WTC11 (cell line): ENCODE results near the gene HAUS8.

Source experiments
- CBFB ChIP-seq: sonication (generic); formaldehyde crosslinking; IDR thresholded peaks from 2 replicates; pipeline ENCODE4 v1.8.1; 2022; ENCODE audit warnings: mild to moderate bottlenecking, low read depth, missing genetic modification reagents
- IRF2 ChIP-seq: sonication (generic); formaldehyde crosslinking; IDR thresholded peaks from 2 replicates; pipeline ENCODE4 v1.8.0; 2022; ENCODE audit warnings: low read depth, missing genetic modification reagents, borderline replicate concordance
- JUN ChIP-seq: sonication (generic); formaldehyde crosslinking; IDR thresholded peaks from 2 replicates; pipeline ENCODE4 v1.8.0; 2023; ENCODE audit warnings: mild to moderate bottlenecking, missing genetic modification reagents
- KAT7 ChIP-seq: sonication (generic); formaldehyde crosslinking; IDR thresholded peaks from 2 replicates; pipeline ENCODE4 v1.8.1; 2023; ENCODE audit warnings: missing genetic modification reagents, mild to moderate bottlenecking, borderline replicate concordance
- SMAD3 ChIP-seq: sonication (generic); formaldehyde crosslinking; IDR thresholded peaks from 2 replicates; pipeline ENCODE4 v1.8.0; 2022; ENCODE audit warnings: missing genetic modification reagents, mild to moderate bottlenecking, borderline replicate concordance
- SMAD4 ChIP-seq: sonication (generic); formaldehyde crosslinking; IDR thresholded peaks from 2 replicates; pipeline ENCODE4 v1.8.0; 2022; ENCODE audit warnings: mild to moderate bottlenecking, missing genetic modification reagents
- TF ChIP-seq, protein P1 (sequence below): fragments of 200-600 bp; IDR thresholded peaks from 2 replicates; pipeline ENCODE4 v1.8.0; 2022; ENCODE audit warnings: antibody characterized with exemption
- TF ChIP-seq, protein P2 (sequence below): sonication (generic); formaldehyde crosslinking; IDR thresholded peaks from 2 replicates; pipeline ENCODE4 v1.8.1; 2023; ENCODE audit warnings: mild to moderate bottlenecking, missing genetic modification reagents
- TF ChIP-seq, protein P3 (sequence below): sonication (generic); formaldehyde crosslinking; IDR thresholded peaks from 2 replicates; pipeline ENCODE4 v1.8.0; 2022; ENCODE audit warnings: mild to moderate bottlenecking, missing genetic modification reagents
- TF ChIP-seq, protein P4 (sequence below): sonication (generic); formaldehyde crosslinking; IDR thresholded peaks from 2 replicates; pipeline ENCODE4 v1.8.1; 2023; ENCODE audit warnings: mild to moderate bottlenecking, missing genetic modification reagents, borderline replicate concordance

- TF ChIP-seq, protein P1, sequence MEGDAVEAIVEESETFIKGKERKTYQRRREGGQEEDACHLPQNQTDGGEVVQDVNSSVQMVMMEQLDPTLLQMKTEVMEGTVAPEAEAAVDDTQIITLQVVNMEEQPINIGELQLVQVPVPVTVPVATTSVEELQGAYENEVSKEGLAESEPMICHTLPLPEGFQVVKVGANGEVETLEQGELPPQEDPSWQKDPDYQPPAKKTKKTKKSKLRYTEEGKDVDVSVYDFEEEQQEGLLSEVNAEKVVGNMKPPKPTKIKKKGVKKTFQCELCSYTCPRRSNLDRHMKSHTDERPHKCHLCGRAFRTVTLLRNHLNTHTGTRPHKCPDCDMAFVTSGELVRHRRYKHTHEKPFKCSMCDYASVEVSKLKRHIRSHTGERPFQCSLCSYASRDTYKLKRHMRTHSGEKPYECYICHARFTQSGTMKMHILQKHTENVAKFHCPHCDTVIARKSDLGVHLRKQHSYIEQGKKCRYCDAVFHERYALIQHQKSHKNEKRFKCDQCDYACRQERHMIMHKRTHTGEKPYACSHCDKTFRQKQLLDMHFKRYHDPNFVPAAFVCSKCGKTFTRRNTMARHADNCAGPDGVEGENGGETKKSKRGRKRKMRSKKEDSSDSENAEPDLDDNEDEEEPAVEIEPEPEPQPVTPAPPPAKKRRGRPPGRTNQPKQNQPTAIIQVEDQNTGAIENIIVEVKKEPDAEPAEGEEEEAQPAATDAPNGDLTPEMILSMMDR = no peak
- TF ChIP-seq IRF2 (no peak), SMAD3 (no peak), JUN (CRISPR knock-in tag) (no peak), CBFB (no peak), SMAD4 (CRISPR knock-in tag) (no peak), KAT7 (CRISPR knock-in tag) (no peak)
- TF ChIP-seq, protein P2, sequence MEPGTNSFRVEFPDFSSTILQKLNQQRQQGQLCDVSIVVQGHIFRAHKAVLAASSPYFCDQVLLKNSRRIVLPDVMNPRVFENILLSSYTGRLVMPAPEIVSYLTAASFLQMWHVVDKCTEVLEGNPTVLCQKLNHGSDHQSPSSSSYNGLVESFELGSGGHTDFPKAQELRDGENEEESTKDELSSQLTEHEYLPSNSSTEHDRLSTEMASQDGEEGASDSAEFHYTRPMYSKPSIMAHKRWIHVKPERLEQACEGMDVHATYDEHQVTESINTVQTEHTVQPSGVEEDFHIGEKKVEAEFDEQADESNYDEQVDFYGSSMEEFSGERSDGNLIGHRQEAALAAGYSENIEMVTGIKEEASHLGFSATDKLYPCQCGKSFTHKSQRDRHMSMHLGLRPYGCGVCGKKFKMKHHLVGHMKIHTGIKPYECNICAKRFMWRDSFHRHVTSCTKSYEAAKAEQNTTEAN (CRISPR knock-in tag) = no peak
- TF ChIP-seq, protein P3, sequence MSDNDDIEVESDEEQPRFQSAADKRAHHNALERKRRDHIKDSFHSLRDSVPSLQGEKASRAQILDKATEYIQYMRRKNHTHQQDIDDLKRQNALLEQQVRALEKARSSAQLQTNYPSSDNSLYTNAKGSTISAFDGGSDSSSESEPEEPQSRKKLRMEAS (CRISPR knock-in tag) = no peak
- TF ChIP-seq, protein P4, sequence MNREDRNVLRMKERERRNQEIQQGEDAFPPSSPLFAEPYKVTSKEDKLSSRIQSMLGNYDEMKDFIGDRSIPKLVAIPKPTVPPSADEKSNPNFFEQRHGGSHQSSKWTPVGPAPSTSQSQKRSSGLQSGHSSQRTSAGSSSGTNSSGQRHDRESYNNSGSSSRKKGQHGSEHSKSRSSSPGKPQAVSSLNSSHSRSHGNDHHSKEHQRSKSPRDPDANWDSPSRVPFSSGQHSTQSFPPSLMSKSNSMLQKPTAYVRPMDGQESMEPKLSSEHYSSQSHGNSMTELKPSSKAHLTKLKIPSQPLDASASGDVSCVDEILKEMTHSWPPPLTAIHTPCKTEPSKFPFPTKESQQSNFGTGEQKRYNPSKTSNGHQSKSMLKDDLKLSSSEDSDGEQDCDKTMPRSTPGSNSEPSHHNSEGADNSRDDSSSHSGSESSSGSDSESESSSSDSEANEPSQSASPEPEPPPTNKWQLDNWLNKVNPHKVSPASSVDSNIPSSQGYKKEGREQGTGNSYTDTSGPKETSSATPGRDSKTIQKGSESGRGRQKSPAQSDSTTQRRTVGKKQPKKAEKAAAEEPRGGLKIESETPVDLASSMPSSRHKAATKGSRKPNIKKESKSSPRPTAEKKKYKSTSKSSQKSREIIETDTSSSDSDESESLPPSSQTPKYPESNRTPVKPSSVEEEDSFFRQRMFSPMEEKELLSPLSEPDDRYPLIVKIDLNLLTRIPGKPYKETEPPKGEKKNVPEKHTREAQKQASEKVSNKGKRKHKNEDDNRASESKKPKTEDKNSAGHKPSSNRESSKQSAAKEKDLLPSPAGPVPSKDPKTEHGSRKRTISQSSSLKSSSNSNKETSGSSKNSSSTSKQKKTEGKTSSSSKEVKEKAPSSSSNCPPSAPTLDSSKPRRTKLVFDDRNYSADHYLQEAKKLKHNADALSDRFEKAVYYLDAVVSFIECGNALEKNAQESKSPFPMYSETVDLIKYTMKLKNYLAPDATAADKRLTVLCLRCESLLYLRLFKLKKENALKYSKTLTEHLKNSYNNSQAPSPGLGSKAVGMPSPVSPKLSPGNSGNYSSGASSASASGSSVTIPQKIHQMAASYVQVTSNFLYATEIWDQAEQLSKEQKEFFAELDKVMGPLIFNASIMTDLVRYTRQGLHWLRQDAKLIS (CRISPR knock-in tag) = no peak
Observed at GRCh38 chr19:17037966-17038500, 37.2 kb downstream of the HAUS8 start.
